ENCODE measurements around the gene DHX58.
A peak's percentile ranks its signal among the peaks of the same experiment; 100 is the strongest.

- TF ChIP-seq ATF2 (tag by site-specific recombination; IDR thresholded peaks at IDR 0.05; ENCODE audit: low read depth) (no peak), REST (tag by site-specific recombination; IDR thresholded peaks at IDR 0.05) (no peak), CTCF (tag by site-specific recombination; IDR thresholded peaks at IDR 0.05) (0 out of 2 replicates have a peak, but pooled peaks have one; percentile 8), ZNF280D (tag by site-specific recombination; IDR thresholded peaks at IDR 0.05) (no peak), ZNF169 (tag by site-specific recombination; IDR thresholded peaks at IDR 0.05) (no peak), ZBTB26 (tag by site-specific recombination; optimal IDR thresholded peaks at IDR 0.05) (no peak), ZNF239 (tag by site-specific recombination; IDR thresholded peaks at IDR 0.05) (no peak), ZNF2 (tag by site-specific recombination; IDR thresholded peaks at IDR 0.05) (no peak), ZFHX2 (tag by site-specific recombination; conservative IDR thresholded peaks at IDR 0.05) (no peak), ZFP41 (tag by site-specific recombination; IDR thresholded peaks at IDR 0.05; ENCODE audit: borderline replicate concordance) (no peak)
Measured at GRCh38 chr17:42098730-42099399, 13.6 kb downstream of the DHX58 start.
